GM12892 (cell line): Measurements from ENCODE around the gene ATP11A.

Experiments
- POLR2A ChIP-seq: IDR thresholded peaks from 2 replicates; pipeline ENCODE4 v1.6.1; 2011; ENCODE audit warnings: low read depth, low read length, control low read depth
- POLR2AphosphoS5 ChIP-seq: IDR thresholded peaks from 2 replicates; pipeline ENCODE4 v1.6.1; 2011; ENCODE audit warnings: low read depth, low read length, control low read depth

GRCh38 chr13:112902669-112903068 is 212.8 kb downstream of the ATP11A start:
- TF ChIP-seq POLR2A, result no peak
- TF ChIP-seq POLR2AphosphoS5, result no peak
